Measurements from ENCODE around the gene BBLN. TPM values are rescaled to one million over a fixed set of nuclear protein-coding genes. Genes with fewer than 3 reads are reported as not detected.

Gene BBLN
- total RNA-seq, 1 experiment from 2014 or later = 74.9 TPM

- no peak overlapping the region for H4K91ac ChIP-seq (ENCODE audit: insufficient read length, low read depth, low read length)
- Mint-ChIP-seq H3K4me1 (peaks cover 18 to 19% of the 10 kb centered on the region in 2 experiments), H3K9me3 (no peaks in the 10 kb centered on the region), H3K27ac (peak overlapping the region in 1 of 3 experiments; percentile 10; a peak in 1 of 7 replicates), H3K27me3 (ENCODE audit: low read depth) (no peaks in the 10 kb centered on the region; the same call in 1 of the 2 replicates), H3K36me3 (ENCODE audit: insufficient read depth in 1 of 3, low read depth in 3 of 3) (peaks cover 4 to 7% (median 5%) of the 10 kb centered on the region in 3 experiments; a peak in 5 of 7 replicates), H3K4me3 (no peak overlapping the region)
- DNase-seq = no peak
- no peak overlapping the region for H2BK5ac ChIP-seq (ENCODE audit: insufficient read length, low read length)
- H2BK12ac ChIP-seq (ENCODE audit: insufficient read length, low read depth, low read length) = no peak overlapping the region
- H3K23me2 ChIP-seq (ENCODE audit: insufficient read length, low read depth, low read length, poor library complexity, severe bottlenecking) = peaks cover 8% of the 10 kb centered on the region
- no peak overlapping the region for H2AK5ac ChIP-seq (ENCODE audit: insufficient read length, low read length)
- no peak for TF ChIP-seq CTCF (conservative IDR thresholded peaks at IDR 0.05)
- H3K4me1 ChIP-seq (ENCODE audit: insufficient read depth, low read length) = peaks cover 6% of the 10 kb centered on the region; the same call in 1 of the 2 replicates
- H3T11ph ChIP-seq (ENCODE audit: low read length) = no peak overlapping the region
- no peak overlapping the region for H2BK120ac ChIP-seq (ENCODE audit: low read depth, low read length, poor library complexity, severe bottlenecking)
- no peak overlapping the region for H3K23ac ChIP-seq (ENCODE audit: insufficient read length, low read depth, low read length)
- H4K8ac ChIP-seq (replicated peaks; ENCODE audit: insufficient read length, low read depth, low read length) = no peak overlapping the region
- no peaks in the 10 kb centered on the region for H3K27me3 ChIP-seq (ENCODE audit: insufficient read depth, low read length)
- no peaks in the 10 kb centered on the region for H3K79me1 ChIP-seq (ENCODE audit: insufficient read depth, low read depth, low read length, poor library complexity, severe bottlenecking)
- H3K56ac ChIP-seq (ENCODE audit: insufficient read length, low read depth, low read length) = no peak overlapping the region
- no peak overlapping the region for H2AFZ ChIP-seq (ENCODE audit: low read length)
- H4K5ac ChIP-seq (ENCODE audit: insufficient read length, low read depth, low read length) = no peak overlapping the region
- H3K9me3 ChIP-seq (ENCODE audit: control insufficient read depth, low read depth, low read length) = no peaks in the 10 kb centered on the region
- H2BK15ac ChIP-seq (ENCODE audit: low read depth, low read length) = no peak overlapping the region
- no peak overlapping the region for H3K14ac ChIP-seq (ENCODE audit: insufficient read depth, low read length)
- H3K79me2 ChIP-seq (ENCODE audit: insufficient read depth, low read length) = no peaks in the 10 kb centered on the region
- no peak overlapping the region for H3K9ac ChIP-seq (ENCODE audit: extremely low read depth, insufficient read length, low read length)
- no peak overlapping the region for H3K18ac ChIP-seq (ENCODE audit: insufficient read length, low read depth, low read length)
- no peak overlapping the region for H3K27ac ChIP-seq (ENCODE audit: insufficient read length, low read depth, low read length)
- H3K4me2 ChIP-seq (ENCODE audit: insufficient read depth, insufficient read length, low read length) = no peak overlapping the region
- no peaks in the 10 kb centered on the region for H4K20me1 ChIP-seq (ENCODE audit: control insufficient read depth, insufficient read depth, insufficient read length)
- no peak overlapping the region for H3K4ac ChIP-seq (ENCODE audit: low read depth, low read length)
- H2BK20ac ChIP-seq (ENCODE audit: low read depth, low read length, poor library complexity, severe bottlenecking) = no peak overlapping the region
- WGBS (ENCODE audit: extremely low coverage, insufficient read length, low lambda C conversion rate) = no CpG with 5 or more reads among the region's 15 CpGs
Observed at GRCh38 chr9:128206916-128207910, 47.1 kb downstream of the BBLN start.
